ENCODE results near the gene COMMD3.
"Not testable (repeated sequence)": the region's sequence is repeated elsewhere in the genome, so short reads cannot be mapped to it uniquely, and the experiment has no call there.

COMMD3 gene

DNA sequence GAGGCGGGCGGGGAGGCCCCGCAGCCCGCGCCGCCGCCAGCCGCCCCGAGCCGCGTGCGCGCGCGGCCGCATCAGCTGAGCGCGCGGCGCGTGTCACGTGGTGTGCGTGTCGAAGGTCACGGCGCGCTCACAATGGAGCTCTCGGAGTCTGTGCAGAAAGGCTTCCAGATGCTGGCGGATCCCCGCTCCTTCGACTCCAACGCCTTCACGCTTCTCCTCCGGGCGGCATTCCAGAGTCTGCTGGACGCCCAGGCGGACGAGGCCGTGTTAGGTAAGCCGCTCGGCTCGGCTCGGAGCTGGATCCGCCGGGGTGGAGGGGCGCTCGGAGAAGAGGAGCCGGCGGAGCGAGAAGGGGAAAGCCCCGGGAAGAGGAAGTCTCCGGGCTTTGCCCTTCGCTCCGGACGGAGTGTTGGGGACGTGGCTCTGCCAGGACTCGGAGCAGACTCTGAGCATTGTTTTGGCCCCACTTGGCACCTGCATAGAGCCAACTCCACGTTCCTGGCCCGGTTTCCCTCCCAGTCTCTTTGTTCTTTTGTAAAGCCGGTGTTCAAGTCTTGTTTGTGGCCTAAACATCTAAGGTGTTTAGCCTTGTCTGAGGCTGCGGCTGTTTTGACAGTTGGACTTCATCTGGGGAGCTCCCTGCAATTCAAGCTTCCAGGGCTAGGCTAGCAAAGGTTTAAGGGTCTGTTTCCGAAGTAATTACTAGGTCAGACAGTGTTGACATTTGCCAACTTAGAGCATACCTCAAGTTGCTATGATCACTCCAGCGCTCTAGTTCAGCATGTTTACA lies at the start of gene COMMD3:
Gene COMMD3, plus strand, starts transcription at position 103 of the 790 bp plus-strand sequence. Its CDS starts 30 bp downstream, at position 133.
- DNase-seq (ENCODE audit: low spot score): peak; percentile 85

DNA sequence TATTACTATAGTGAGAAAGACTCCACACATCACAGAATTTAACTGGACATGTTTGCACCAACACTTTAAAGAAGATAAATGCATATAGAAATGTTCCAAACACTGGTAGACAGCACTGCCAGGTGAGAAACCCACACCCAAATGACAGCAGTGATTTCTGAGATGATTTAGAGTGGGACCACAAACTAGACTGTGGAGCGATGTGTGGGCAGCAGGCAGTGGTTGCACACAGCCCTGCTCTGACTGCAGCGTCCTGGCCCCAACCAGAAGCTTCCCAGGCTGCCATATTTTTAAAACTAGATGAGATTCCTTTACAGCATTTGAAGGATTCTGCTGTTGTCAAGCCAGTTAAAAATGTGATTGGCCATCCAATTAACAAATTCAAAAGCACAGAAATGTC lies 47.7 kb upstream of the COMMD3 start:
- no peak for DNase-seq (ENCODE audit: low spot score)

DNA sequence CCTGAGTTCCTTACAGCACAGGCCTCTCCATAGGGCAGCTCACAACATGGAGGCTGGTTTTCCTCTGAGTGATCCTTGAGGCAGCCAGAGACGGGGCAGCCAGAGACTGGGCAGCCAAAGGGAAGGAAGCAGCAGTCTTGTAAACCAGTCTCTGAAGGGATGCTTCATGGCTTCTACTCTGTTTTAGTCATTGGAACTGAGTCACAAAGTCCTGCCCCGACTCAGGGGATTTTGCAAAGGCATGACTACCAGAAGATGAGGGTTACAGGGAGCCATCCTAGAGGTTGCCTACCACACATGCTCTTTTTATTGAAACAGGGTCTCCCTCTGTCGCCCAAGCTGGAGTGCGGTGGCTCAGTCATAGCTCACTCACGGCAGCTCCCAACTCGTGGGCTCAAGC lies 44.4 kb upstream of the COMMD3 start:
- DNase-seq (ENCODE audit: low spot score): no peak

DNA sequence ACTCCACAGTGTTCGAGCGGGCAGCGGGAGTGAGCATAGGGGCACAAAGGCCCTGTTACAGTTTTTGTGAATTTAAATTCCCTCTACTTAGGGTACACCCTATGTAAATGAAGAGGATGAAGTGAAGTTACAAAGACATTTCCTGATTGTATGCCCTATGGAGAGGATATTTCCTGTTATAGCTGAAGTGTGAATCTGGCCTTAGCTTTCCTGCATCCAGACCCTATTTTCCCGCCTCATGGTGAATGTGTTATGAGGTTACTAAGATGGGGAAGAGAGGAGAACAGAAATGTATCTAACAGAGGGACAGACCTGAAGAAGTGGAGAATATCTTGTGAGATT lies 37.8 kb upstream of the COMMD3 start:
- no peak for DNase-seq (ENCODE audit: low spot score)

DNA sequence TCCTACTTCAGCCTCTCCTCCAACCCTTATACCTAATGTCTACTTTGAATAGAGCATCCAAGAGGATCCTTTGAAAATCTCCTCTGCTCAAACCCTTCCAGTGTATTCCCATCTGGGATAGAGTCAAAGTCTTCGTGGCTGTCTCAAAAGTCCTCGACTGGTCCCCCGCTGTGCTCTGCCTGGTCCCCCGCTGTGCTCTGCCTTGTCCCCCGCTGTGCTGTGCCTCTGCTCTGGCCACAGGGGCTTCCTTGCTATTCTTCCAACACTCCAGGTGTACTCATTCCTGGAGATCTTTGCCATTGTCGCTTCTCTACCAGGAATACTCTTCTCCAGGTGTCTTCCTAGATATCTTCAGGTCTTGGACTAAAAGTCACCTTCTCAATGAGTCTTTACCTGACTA lies 36.1 kb upstream of the COMMD3 start:
- no peak for DNase-seq (ENCODE audit: low spot score)

DNA sequence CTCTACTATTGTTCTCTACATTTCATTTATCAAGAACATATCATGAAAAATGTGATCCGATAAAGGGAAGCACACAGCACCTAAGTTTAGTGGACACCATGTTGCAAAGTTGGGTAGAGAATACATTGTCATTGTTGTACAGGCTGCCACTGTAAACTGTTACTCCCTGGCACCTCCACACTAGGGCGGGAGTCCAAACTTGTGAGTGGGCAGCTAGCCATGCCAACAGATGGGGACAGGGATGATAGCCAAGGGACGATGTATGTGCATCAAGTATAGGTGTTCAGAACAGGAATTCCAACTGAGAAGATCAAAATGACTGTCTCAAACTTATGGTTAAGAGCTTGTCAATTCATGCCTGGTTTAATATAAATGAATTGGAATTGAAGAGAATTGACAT lies 31.1 kb upstream of the COMMD3 start:
- no peak for DNase-seq (ENCODE audit: low spot score)

DNA sequence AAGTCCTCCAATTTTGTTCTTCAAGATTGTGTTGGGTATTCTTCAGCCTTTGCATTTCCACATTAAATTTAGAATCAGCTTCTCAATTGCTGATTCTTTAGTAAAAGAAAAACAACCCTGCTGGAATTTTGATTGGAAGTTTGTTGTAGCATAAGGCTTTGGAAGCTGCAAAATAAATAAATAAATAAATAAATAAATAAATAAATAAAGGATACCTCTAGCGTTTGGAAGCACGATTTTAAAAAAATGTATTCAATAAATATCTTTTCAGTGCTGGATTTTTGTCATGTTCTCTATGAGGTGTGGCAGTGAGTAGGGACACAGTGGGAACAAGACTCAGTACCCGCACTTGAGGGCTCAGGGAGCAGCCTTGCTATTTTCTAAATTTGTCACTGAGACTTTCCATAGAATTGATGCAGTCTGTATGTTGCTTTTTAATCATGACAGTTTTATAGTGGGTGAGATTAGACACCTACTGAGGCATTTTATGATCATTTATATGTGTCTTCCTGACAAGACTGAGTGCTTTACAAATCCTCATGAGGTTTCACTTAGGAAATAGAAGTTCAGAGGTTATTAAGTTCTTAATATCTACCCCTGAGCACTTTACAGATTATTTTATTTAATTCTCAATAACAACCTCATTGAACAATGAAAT lies 22.3 kb upstream of the COMMD3 start:
- no peak for DNase-seq (ENCODE audit: low spot score)

DNA sequence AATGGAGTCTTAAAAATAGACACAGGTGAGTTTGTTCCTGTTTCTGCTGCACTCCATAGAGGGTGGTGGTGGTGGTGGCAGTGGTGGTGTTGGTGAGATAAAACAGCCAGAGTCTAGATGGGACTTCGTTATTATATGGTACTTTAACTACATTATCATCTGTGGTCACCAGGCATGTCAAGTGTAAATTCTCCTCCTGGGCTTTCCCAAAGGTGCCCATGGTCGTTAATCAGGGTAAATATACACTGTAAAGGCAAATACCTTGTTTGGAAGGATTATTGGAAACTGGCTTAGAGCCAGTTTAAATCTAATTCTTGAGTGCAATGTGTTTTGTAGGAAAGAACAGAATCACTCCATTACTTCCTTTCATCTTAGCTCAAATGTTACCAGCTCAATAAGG lies 21.5 kb upstream of the COMMD3 start:
- no peak for DNase-seq (ENCODE audit: low spot score)

DNA sequence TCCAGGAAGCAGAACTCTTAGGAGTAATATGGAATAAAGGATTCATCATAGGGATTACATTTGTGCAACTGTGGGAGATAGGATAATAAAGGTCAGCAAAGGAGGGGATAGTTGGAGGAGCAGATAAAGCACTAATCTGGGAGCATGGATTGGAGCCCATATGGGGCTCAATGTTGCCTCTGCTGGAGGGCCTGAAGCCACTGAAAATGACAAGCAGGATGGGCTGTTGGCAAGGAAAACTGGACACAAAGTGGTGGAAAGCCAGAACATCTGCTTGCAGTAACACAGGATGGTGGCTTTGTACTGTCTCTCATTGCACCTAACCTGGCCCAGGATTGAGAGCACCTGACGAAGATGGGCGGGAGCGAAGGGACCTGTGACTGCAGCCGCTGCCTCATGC lies 15.0 kb upstream of the COMMD3 start:
- no peak for DNase-seq (ENCODE audit: low spot score)

DNA sequence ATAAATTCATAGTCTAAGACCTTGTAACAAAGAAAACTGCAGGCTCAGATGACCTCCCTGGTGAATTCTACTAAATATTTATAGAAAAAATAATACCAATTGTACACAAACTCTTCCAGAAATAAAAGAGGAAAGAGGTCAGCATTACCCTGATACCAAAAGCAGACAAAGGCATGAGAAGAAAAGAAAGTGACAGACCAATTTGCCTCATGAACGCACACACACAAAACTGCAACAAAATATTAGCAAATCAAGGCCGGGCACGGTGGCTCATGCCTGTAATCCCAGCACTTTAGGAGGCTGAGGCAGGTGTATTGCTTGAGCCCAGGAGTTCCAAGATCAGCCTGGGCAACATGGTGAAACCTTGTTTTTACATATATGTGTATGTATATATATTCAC lies 12.7 kb upstream of the COMMD3 start:
- DNase-seq (ENCODE audit: low spot score): no peak

DNA sequence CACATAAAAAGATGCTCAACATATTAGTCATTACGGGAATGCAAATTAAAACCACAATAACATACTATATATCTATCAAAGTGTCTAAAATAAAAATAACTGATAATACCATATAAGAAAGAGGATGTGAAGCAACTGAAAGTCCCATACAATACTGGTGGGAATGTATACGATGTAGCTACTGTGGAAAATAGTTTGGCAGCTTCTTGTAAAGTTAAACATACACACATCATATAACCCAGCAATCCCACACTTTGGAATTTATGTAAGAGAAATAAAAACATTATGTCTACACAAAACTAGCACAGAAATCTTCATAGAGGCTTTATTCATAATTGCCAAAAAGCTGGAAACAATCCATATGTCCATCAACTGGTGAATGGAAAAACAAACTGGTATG lies 10.5 kb upstream of the COMMD3 start:
- DNase-seq (ENCODE audit: low spot score): no peak

DNA sequence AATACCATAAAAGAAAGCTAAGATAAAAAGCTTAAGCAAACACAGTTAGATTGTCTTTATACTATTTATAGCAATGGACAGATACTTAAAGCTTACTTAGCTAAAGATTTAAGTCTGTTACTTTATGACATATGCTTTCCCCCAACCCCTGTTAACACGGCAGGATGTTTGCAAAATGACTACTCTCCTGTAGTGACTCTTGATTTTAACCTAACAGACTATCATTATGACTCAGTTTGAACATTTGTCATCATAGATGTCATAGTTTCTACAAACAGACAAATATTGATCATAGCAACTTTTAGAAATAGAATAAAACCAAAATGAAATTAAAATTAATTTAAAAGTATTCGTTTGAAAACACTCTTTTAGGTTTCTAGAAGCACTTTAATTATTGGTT lies 7.8 kb upstream of the COMMD3 start:
- DNase-seq (ENCODE audit: low spot score): no peak

DNA sequence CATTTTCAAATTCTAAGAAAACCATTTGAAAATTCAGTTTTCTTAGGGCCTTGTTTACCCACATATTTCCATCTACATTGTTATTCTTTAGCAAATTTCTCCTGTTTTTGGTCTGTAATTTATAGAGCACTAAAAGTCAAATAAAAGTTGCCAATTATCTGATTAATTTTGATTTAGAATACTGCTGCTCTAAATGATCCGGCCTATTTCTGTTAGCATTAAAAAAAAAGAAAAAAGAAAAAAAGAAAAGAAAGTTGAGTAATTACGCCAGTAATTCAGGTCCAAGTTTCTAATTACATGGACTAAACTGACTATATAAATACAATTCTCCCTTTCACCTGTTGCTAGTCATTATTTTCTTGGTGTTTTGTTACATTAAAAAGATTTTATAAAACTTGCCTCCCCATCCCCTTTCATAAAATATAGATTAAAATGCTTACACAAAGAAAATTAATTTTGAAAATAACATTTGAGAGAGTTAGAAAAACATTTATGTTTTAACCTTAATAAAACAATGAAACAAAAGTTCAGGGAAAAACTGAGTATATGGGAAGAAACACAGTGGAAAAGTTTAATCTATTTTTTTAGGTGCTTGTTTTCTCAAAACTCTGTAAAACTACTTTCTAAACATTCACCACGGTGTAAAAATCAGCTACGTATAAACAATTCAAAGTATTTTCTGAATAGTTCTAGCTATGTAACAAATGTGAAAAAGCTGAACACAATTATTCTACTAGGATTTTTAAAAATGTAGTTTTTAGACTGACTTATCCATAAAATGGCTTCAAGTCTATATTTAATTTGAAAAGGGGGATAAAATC lies 6.8 kb upstream of the COMMD3 start:
- DNase-seq (ENCODE audit: low spot score): no peak

DNA sequence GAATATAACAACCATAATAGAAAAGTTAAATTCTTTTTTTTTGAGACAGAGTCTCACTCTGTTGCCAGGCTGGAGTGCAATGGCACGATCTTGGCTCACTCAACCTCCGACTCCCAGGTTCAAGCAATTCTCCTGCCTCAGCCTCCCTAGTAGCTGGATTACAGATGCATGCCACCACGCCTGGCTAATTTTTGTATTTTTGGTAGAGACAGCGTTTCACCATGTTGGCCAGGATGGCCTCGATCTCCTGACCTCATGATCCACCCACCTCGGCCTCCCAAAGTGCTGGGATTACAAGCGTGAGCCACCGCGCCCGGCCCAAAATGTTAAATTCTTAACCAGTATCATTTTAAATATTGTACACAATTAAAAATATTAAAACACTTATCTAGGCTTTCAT lies 6.2 kb upstream of the COMMD3 start:
- not testable (repeated sequence) for DNase-seq (ENCODE audit: low spot score)

DNA sequence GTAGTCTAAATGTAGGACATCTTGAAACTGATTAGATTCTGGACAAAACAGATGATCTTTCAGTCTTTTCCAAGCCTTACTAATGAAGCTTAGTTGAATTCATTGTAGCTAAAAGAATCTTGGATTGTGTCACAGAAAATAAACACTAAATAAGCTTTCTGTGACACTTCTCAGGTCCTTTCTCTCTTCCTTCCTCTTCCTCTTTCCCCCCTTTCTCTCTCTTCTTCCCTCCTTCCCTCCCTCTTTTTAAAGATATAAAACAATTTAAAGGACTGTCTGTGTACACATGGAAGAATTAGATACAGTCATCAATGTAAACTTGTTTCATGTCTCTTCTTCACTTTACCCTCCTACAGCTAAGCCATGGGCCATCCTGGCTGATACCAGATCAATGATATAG lies 5.3 kb upstream of the COMMD3 start:
- no peak for DNase-seq (ENCODE audit: low spot score)

DNA sequence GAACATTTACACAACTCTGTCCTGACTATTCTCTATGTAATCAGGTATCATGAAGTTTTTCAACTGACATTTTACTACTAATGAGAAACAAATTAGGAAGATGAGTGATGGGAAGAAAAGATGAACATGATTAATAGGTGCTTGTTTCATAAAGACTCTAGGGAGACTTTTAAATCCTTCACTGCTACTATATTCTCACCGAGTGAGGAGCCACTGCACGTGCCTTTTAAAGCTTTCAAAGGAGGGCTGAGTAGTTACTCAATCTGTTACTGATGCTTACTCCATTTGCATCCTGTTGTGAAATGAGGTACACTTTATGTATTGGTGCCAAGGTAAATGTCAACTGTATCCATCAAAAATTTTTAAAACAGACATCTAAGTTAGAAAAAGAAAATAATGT lies 1.3 kb upstream of the COMMD3 start:
- DNase-seq (ENCODE audit: low spot score): no peak

DNA sequence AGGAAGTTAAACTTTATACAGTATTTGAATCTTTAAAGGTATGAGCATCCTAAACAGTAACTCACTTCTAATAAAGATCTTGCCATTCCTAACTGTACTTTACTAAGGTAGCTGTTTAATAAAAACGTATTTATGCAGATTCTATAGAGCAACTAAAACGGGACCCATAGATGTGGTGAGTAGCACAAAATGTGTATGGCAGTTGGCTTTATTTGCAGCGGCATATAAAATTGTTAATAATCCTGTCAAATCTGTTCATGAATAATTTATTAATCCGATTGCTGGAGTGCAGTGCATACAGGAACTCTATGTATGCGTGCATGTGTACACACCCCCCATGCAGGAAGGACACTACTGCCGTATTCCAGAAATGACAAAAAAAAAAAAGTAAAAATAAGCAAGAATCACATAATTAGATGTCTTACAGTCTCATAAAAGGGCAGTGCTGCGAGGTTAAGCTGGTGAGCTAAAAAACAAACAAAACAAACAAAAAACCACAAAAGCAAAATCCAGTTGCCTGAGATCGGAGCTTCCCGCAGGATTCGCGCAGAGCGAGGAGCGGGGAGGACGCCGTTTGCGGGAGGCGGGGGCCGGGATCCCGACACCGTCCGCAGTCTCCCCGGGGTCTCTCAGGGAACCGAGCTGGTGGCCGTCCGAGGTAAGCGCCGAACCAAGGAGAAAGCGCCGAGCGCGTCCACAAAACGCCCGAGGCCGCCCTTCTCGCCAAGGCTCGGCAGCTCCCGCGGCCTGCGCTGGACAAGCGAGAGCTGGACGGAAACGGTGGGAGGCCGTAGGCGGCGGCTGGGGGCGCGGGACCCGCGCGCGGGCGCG lies 518 bp upstream of the COMMD3 start:
- DNase-seq (ENCODE audit: low spot score): peak; percentile 76

DNA sequence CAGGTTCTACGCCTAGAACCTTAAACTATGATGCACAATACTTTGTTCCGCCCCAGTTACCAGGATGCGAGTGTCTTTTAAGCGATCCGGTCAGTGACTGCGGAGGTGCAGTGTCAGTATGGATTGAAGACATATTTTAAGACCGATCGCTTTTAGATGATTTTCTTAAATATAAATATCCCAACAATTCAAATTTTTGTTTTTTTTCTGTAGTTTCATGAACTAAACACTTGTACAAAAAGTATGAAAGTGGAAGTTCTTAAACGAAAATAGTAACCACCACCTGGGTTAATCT lies 835 bp downstream of the COMMD3 start:
- no peak for DNase-seq (ENCODE audit: low spot score)

DNA sequence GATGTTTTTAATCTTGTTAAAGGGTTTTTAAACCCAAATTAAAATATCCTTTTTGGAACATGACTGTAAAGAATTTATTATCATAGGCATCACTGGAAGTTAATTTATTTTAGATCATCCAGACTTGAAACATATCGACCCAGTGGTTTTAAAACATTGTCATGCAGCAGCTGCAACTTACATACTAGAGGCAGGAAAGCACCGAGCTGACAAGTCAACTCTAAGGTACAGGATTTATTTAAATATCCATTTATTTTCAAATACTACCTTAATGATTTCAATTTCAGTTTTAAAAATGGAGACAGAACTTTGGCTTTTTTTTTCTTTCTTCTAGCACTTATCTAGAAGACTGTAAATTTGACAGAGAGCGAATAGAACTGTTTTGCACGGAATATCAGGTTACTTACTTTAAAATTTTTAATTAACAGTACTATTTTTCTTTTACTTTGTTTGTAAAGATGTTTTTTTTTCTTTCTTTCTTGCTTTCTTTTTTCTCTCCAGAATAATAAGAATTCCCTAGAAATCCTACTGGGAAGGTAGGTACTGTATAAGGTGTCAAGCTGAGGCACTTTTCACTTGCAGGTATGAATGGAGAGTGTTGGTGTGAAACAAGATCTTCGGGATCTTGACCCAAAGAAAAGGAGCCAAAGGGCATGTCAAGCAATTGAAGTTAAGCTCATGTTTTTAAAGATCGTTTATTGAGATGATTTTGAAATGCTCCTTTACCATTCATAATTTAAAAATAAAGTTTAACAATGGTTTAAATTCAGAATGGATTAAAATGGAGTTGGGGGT lies 1.8 kb downstream of the COMMD3 start:
- no peak for DNase-seq (ENCODE audit: low spot score)

DNA sequence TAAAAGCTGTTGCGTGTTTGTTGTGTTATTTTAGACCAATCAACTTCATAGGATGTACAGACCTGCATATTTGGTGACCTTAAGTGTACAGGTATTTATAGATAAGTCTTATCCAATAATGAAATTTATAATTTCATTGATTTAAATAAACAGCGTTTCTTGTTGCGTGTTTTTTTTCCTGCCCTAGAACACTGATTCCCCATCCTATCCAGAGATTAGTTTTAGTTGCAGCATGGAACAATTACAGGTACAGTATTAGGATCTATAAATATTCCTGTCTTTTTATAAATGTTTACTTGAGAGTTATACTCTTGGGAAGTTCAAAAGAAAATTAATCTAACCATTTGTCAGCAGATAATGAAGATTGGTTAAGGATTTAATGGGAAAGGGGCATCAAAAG lies 2.6 kb downstream of the COMMD3 start:
- DNase-seq (ENCODE audit: low spot score): no peak

DNA sequence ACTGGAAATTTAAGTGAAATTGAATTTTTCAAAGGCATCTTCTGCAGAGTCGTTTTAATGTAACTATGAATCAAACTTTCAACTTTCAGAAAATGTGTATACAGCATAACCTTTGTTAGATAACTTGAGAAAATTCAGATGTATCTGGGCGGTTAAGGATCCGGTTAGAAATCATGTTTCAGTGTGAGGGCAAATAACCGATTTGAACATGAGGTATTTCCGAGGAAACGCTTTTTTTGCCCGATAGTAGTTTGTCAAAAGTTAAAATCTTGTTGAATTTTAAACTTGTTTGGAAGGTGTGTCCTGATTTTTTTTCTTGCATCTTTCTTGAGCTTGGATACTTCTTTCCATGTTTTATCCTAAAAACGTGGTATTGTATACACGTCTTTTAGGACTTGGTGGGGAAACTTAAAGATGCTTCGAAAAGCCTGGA lies 3.4 kb downstream of the COMMD3 start:
- DNase-seq (ENCODE audit: low spot score): no peak

All from HuH-7 (cell line).